ENCODE measurements around the gene OSBPL5.

DNA sequence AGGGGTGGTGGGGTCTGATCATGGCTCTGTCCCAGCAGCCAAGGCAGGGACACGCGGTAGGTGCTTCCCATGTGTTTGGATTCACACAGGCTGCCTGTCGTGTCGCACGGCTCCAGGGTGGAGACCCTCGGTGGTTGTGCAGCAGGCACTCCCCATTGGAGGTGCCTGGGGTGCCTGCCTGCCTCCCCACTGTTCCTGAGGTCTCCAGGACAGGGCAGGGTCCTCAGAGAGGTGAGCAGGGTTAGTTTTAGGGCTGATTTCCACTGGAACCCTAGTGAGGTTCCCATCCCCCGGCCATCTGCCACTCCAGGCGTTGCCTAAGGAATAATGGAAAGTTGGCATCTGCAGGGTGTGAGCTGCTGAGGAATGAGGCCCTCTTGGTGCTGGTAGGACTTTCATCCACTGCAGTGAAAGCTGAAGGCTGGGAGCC lies 32.3 kb downstream of the OSBPL5 start:
- no peak for TF ChIP-seq ZNF274 (IDR thresholded peaks at IDR 0.05; ENCODE audit: low read depth, low read length)
- no peak for TF ChIP-seq YY1 (IDR thresholded peaks at IDR 0.05; ENCODE audit: insufficient read depth, insufficient read length)
